ENCODE measurements around the gene BLNK. TPM values are rescaled to one million over a fixed set of nuclear protein-coding genes. Genes with fewer than 3 reads are reported as not detected.

BLNK gene
- polyA plus RNA-seq, 1 of the 3 experiments (the other 2 are of a cell fraction): not detected

GRCh38 chr10:96281444-96282029, 10.2 kb upstream of the BLNK start:
- H4K20me1 ChIP-seq (ENCODE audit: insufficient read depth): no peaks in the 10 kb centered on the region
- TF ChIP-seq REST (IDR thresholded peaks at IDR 0.05; ENCODE audit: low read depth, low read length) (no peak), TEAD4 (IDR thresholded peaks at IDR 0.05; ENCODE audit: borderline replicate concordance, insufficient read depth) (no peak), GABPA (IDR thresholded peaks at IDR 0.05; ENCODE audit: low read depth) (no peak), RCOR1 (IDR thresholded peaks at IDR 0.05; ENCODE audit: low read length) (no peak), SIN3A (IDR thresholded peaks at IDR 0.05; ENCODE audit: borderline replicate concordance, low read depth, low read length) (no peak), ZBTB33 (IDR thresholded peaks at IDR 0.05; ENCODE audit: borderline replicate concordance, low read depth) (no peak), MEF2A (IDR thresholded peaks at IDR 0.05; ENCODE audit: borderline replicate concordance, low read depth) (no peak), RXRA (IDR thresholded peaks at IDR 0.05; ENCODE audit: borderline replicate concordance, low read depth) (no peak), GATA2 (CRISPR knock-in tag; IDR thresholded peaks at IDR 0.05) (no peak), YY1 (IDR thresholded peaks at IDR 0.05; ENCODE audit: low read depth) (no peak)
- no peak overlapping the region for H3K4me2 ChIP-seq
- no peak overlapping the region for H3K4me3 ChIP-seq (ENCODE audit: low read depth in 2 of 2, low read length in 1 of 2)
- DNase-seq: no peak
- no peak overlapping the region for H3K27ac ChIP-seq (ENCODE audit: low read depth in 2 of 2, low read length in 1 of 2)
- CTCF ChIA-PET: interaction anchor here (1.3 kb wide), 1 partner anchor 52 kb away, joined by 4 read pairs; no protein-coding TSS in a partner anchor
- POLR2A ChIA-PET: no interaction called here
- no peaks in the 10 kb centered on the region for H3K4me1 ChIP-seq (ENCODE audit: control insufficient read depth in 1 of 2, insufficient read depth in 2 of 2, low read depth in 1 of 2, low read length in 1 of 2)
- no peaks in the 10 kb centered on the region for H3K79me2 ChIP-seq (ENCODE audit: insufficient read depth)
- no peaks in the 10 kb centered on the region for H3K36me3 ChIP-seq (replicated peaks in 1 of 2; ENCODE audit: control insufficient read depth in 1 of 2, insufficient read depth in 2 of 2, low read length in 1 of 2)
- H3K9ac ChIP-seq: no peak overlapping the region
- no peaks in the 10 kb centered on the region for H3K27me3 ChIP-seq (ENCODE audit: insufficient read depth)
- no peaks in the 10 kb centered on the region for H3F3A ChIP-seq (replicated peaks; ENCODE audit: insufficient read depth)
- no peaks in the 10 kb centered on the region for H3K9me2 ChIP-seq
- H3K9me3 ChIP-seq: no peaks in the 10 kb centered on the region
- H2AFZ ChIP-seq (ENCODE audit: low read depth): no peak overlapping the region
- 35% methylated on average over 3 of the region's 3 CpGs for WGBS (ENCODE audit: low lambda C conversion rate)

- no peaks in the 10 kb centered on the region for H4K20me1 ChIP-seq (ENCODE audit: insufficient read depth)
- WGBS (ENCODE audit: low lambda C conversion rate): 17% methylated on average over 2 of the region's 2 CpGs
- H2AFZ ChIP-seq (ENCODE audit: low read depth): no peak overlapping the region
- TF ChIP-seq CTCF (IDR thresholded peaks at IDR 0.05) (no peak), TCF12 (IDR thresholded peaks at IDR 0.05) (no peak), TEAD4 (IDR thresholded peaks at IDR 0.05; ENCODE audit: borderline replicate concordance, insufficient read depth) (no peak), FOXJ3 (CRISPR knock-in tag; IDR thresholded peaks at IDR 0.05) (no peak), EP300 (IDR thresholded peaks at IDR 0.05; ENCODE audit: borderline replicate concordance in 1 of 2, low read depth in 1 of 2, low read length in 1 of 2) (no peak), YY1 (IDR thresholded peaks at IDR 0.05; ENCODE audit: low read depth) (no peak)
- no peak overlapping the region for H3K9ac ChIP-seq
- no peaks in the 10 kb centered on the region for H3F3A ChIP-seq (replicated peaks; ENCODE audit: insufficient read depth)
- no peak overlapping the region for H3K4me2 ChIP-seq
- H3K4me3 ChIP-seq (ENCODE audit: low read depth in 2 of 2, low read length in 1 of 2): no peak overlapping the region
- no peak for DNase-seq
- no peaks in the 10 kb centered on the region for H3K9me2 ChIP-seq
- H3K27me3 ChIP-seq (ENCODE audit: insufficient read depth): no peaks in the 10 kb centered on the region
- H3K9me3 ChIP-seq: no peaks in the 10 kb centered on the region
- no peak overlapping the region for H3K27ac ChIP-seq (ENCODE audit: low read depth in 2 of 2, low read length in 1 of 2)
- POLR2A ChIA-PET: no interaction called here
- H3K36me3 ChIP-seq (replicated peaks in 1 of 2; ENCODE audit: control insufficient read depth in 1 of 2, insufficient read depth in 2 of 2, low read length in 1 of 2): no peaks in the 10 kb centered on the region
- CTCF ChIA-PET: interaction anchor here (1.3 kb wide), 1 partner anchor 52 kb away, joined by 4 read pairs; no protein-coding TSS in a partner anchor
- no peaks in the 10 kb centered on the region for H3K79me2 ChIP-seq (ENCODE audit: insufficient read depth)
- H3K4me1 ChIP-seq (ENCODE audit: control insufficient read depth in 1 of 2, insufficient read depth in 2 of 2, low read depth in 1 of 2, low read length in 1 of 2): no peaks in the 10 kb centered on the region
These were observed 9.5 kb upstream of the BLNK start for GRCh38 chr10:96280859-96281258.

Measured in SK-N-SH (cell line).